Mesenchymal stem cell (in vitro differentiated cells and primary cell): ENCODE results near the gene MAP6.

ENCODE experiments used
- DNase-seq: peaks from one replicate; pipeline ENCODE4 v3.0.0-alpha.2; 2013
- H2AFZ ChIP-seq: one replicate; pipeline ENCODE4 v1.6.1; 2013; ENCODE audit warnings: low read depth, mild to moderate bottlenecking, control low read depth, inconsistent platforms, low read length, moderate library complexity
- H2AK5ac ChIP-seq: 2 replicates; pipeline ENCODE4 v1.6.1; 2013; ENCODE audit warnings: low read length, moderate library complexity, mild to moderate bottlenecking, inconsistent platforms; ENCODE audit not compliant: severe bottlenecking
- H2BK120ac ChIP-seq: one replicate; pipeline ENCODE4 v1.6.1; 2013; ENCODE audit warnings: low read depth, mild to moderate bottlenecking, inconsistent platforms, low read length, moderate library complexity
- H2BK12ac ChIP-seq, 2 experiments: one replicate each; pipeline ENCODE4 v1.6.1; 2013; ENCODE audit warnings: inconsistent platforms in 2 of 2, low read length in 2 of 2, mild to moderate bottlenecking in 2 of 2, moderate library complexity in 2 of 2, control low read depth in 1 of 2
- H2BK15ac ChIP-seq: one replicate; pipeline ENCODE4 v1.6.1; 2013; ENCODE audit warnings: mild to moderate bottlenecking, low read depth, inconsistent platforms; ENCODE audit not compliant: poor library complexity, severe bottlenecking
- H2BK5ac ChIP-seq: 2 replicates; pipeline ENCODE4 v1.6.1; 2013; ENCODE audit warnings: low read depth, mild to moderate bottlenecking, low read length, control low read depth, inconsistent platforms; ENCODE audit not compliant: poor library complexity, severe bottlenecking
- H3K14ac ChIP-seq, 2 experiments: one replicate each; pipeline ENCODE4 v1.6.1; 2013; ENCODE audit warnings: inconsistent platforms in 2 of 2, low read length in 2 of 2, control low read depth in 1 of 2, mild to moderate bottlenecking in 1 of 2, moderate library complexity in 1 of 2
- H3K18ac ChIP-seq, 2 experiments: one replicate each; pipeline ENCODE4 v1.6.1; 2013; ENCODE audit warnings: inconsistent platforms in 2 of 2, low read length in 2 of 2, control low read depth in 1 of 2, low read depth in 1 of 2, mild to moderate bottlenecking in 1 of 2
- H3K23ac ChIP-seq, 2 experiments: one replicate each; pipeline ENCODE4 v1.6.1; 2013; ENCODE audit warnings: inconsistent platforms in 2 of 2, low read length in 2 of 2, mild to moderate bottlenecking in 2 of 2, moderate library complexity in 2 of 2, control low read depth in 1 of 2
- H3K27ac ChIP-seq: 2 replicates; pipeline ENCODE4 v1.5.1; 2013; ENCODE audit warnings: mild to moderate bottlenecking, moderate library complexity, low read length, control low read depth, inconsistent platforms; ENCODE audit not compliant: poor library complexity, severe bottlenecking
- H3K27me3 ChIP-seq, 2 experiments: 2 replicates each; pipeline versions ENCODE4 v1.6.1 to v1.7.0; 2013; ENCODE audit warnings: low read length in 2 of 2, mild to moderate bottlenecking in 2 of 2, moderate library complexity in 2 of 2, control low read depth in 1 of 2, inconsistent platforms in 1 of 2; ENCODE audit not compliant: control insufficient read depth in 1 of 2, insufficient read depth in 1 of 2
- H3K36me3 ChIP-seq, 2 experiments: 2 replicates each; pipeline versions ENCODE4 v1.6.1 to v1.7.0; 2013; ENCODE audit warnings: low read length in 2 of 2, control low read depth in 1 of 2, inconsistent platforms in 1 of 2, low read depth in 1 of 2, mild to moderate bottlenecking in 1 of 2; ENCODE audit not compliant: insufficient read depth in 2 of 2, control insufficient read depth in 1 of 2
- H3K4ac ChIP-seq, 2 experiments: one replicate each; pipeline ENCODE4 v1.6.1; 2013; ENCODE audit warnings: inconsistent platforms in 2 of 2, low read length in 2 of 2, mild to moderate bottlenecking in 2 of 2, moderate library complexity in 2 of 2, control low read depth in 1 of 2, low read depth in 1 of 2
- H3K4me1 ChIP-seq: 2 replicates; pipeline ENCODE4 v1.6.1; 2013; ENCODE audit warnings: low read depth, low read length, control low read depth; ENCODE audit not compliant: control insufficient read depth, insufficient read depth
- H3K4me2 ChIP-seq: 2 replicates; pipeline ENCODE4 v1.6.1; 2013; ENCODE audit warnings: low read length, mild to moderate bottlenecking, inconsistent platforms; ENCODE audit not compliant: poor library complexity, severe bottlenecking
- H3K4me3 ChIP-seq, 2 experiments: 2 replicates each; pipeline versions ENCODE4 v1.5.1 to v1.7.0; 2013; ENCODE audit warnings: low read length in 2 of 2, mild to moderate bottlenecking in 2 of 2, control low read depth in 1 of 2, low read depth in 1 of 2; ENCODE audit not compliant: insufficient read depth in 1 of 2
- H3K79me1 ChIP-seq: replicated peaks from 2 replicates; pipeline ENCODE4 v1.6.1; 2013; ENCODE audit warnings: mild to moderate bottlenecking, control low read depth, low read length, inconsistent platforms; ENCODE audit not compliant: poor library complexity, severe bottlenecking
- H3K9ac ChIP-seq: 2 replicates; pipeline ENCODE4 v1.7.0; 2013; ENCODE audit warnings: mild to moderate bottlenecking, low read length, moderate library complexity
- H3K9me3 ChIP-seq: 2 replicates; pipeline ENCODE4 v1.7.0; 2013; ENCODE audit warnings: mild to moderate bottlenecking, low read length; ENCODE audit not compliant: control insufficient read depth
- H4K8ac ChIP-seq: one replicate; pipeline ENCODE4 v1.6.1; 2013; ENCODE audit warnings: inconsistent platforms, mild to moderate bottlenecking, low read length, moderate library complexity
- H4K91ac ChIP-seq: one replicate; pipeline ENCODE4 v1.6.1; 2013; ENCODE audit warnings: mild to moderate bottlenecking, low read length, inconsistent platforms
- WGBS: methylation state at CpG from one replicate; pipeline ENCODE4 v1.1.7; 2013; ENCODE audit warnings: mixed read lengths; 5-methylcytosine and 5-hydroxymethylcytosine counted together

The MAP6 gene

GRCh38 chr11:75625991-75626888 is 42.6 kb downstream of the MAP6 start:
- peak overlapping the region; percentile 30 for H3K27ac ChIP-seq
- H2BK5ac ChIP-seq: no peak overlapping the region
- H3K4me3 ChIP-seq: peak overlapping the region in 1 of 2 experiments; percentile 13

GRCh38 chr11:75625021-75625420 is 43.8 kb downstream of the MAP6 start:
- no peak overlapping the region for H3K27ac ChIP-seq
- peaks cover 12% of the 10 kb centered on the region for H3K4me1 ChIP-seq
- H2BK12ac ChIP-seq: no peak overlapping the region
- no peak overlapping the region for H2AFZ ChIP-seq
- no peak overlapping the region for H2AK5ac ChIP-seq
- no peaks in the 10 kb centered on the region for H3K79me1 ChIP-seq
- no peak overlapping the region for H3K14ac ChIP-seq
- H3K23ac ChIP-seq: no peak overlapping the region
- no peak overlapping the region for H2BK5ac ChIP-seq
- H3K9ac ChIP-seq: no peak overlapping the region
- no peak overlapping the region for H3K4ac ChIP-seq
- 100% methylated on average over 2 of the region's 4 CpGs for WGBS
- H3K4me3 ChIP-seq: no peak overlapping the region
- H3K4me2 ChIP-seq: no peak overlapping the region
- no peak overlapping the region for H3K18ac ChIP-seq
- peak overlapping the region; percentile 10 for H4K8ac ChIP-seq
- H4K91ac ChIP-seq: peak overlapping the region; percentile 54
- H3K9me3 ChIP-seq: no peaks in the 10 kb centered on the region
- H3K27me3 ChIP-seq: peaks cover 0 to 3% of the 10 kb centered on the region in 2 experiments
- H3K36me3 ChIP-seq: no peaks in the 10 kb centered on the region
- no peak overlapping the region for H2BK120ac ChIP-seq
- H2BK15ac ChIP-seq: no peak overlapping the region
- no peak for DNase-seq

More at GRCh38 chr11:75625991-75626888, 42.6 kb downstream of the MAP6 start:
- H2AFZ ChIP-seq: no peak overlapping the region
- no peaks in the 10 kb centered on the region for H3K79me1 ChIP-seq
- H2AK5ac ChIP-seq: no peak overlapping the region
- H2BK15ac ChIP-seq: no peak overlapping the region
- H3K4me2 ChIP-seq: no peak overlapping the region
- no peak overlapping the region for H2BK120ac ChIP-seq
- H3K36me3 ChIP-seq: no peaks in the 10 kb centered on the region
- H3K23ac ChIP-seq: no peak overlapping the region
- peak; percentile 95 for DNase-seq
- H3K14ac ChIP-seq: peak overlapping the region in 1 of 2 experiments; percentile 9
- H4K8ac ChIP-seq: peak overlapping the region; percentile 86
- H3K27me3 ChIP-seq: peaks cover 0 to 8% of the 10 kb centered on the region in 2 experiments
- 11% methylated on average over 7 of the region's 8 CpGs for WGBS
- H3K9ac ChIP-seq: peak overlapping the region; percentile 46
- H3K4me1 ChIP-seq: peaks cover 12% of the 10 kb centered on the region
- H3K9me3 ChIP-seq: no peaks in the 10 kb centered on the region
- peak overlapping the region in 1 of 2 experiments; percentile 6 for H2BK12ac ChIP-seq
- no peak overlapping the region for H4K91ac ChIP-seq
- peak overlapping the region; percentile 4 to 78 for H3K18ac ChIP-seq
- H3K4ac ChIP-seq: no peak overlapping the region

- Histone ChIP-seq H2AFZ (no peak overlapping the region), H3K4me1 (no peaks in the 10 kb centered on the region), H2BK5ac (no peak overlapping the region), H4K8ac (no peak overlapping the region), H3K14ac (no peak overlapping the region), H3K9ac (no peak overlapping the region), H2BK120ac (no peak overlapping the region), H3K36me3 (no peaks in the 10 kb centered on the region), H4K91ac (no peak overlapping the region), H3K23ac (no peak overlapping the region), H3K18ac (no peak overlapping the region), H2BK12ac (no peak overlapping the region), H3K27me3 (peaks cover 0 to 21% of the 10 kb centered on the region in 2 experiments), H2BK15ac (no peak overlapping the region), H2AK5ac (no peak overlapping the region), H3K27ac (no peak overlapping the region), H3K4ac (no peak overlapping the region), H3K4me2 (no peak overlapping the region), H3K79me1 (no peaks in the 10 kb centered on the region), H3K4me3 (no peak overlapping the region), H3K9me3 (no peaks in the 10 kb centered on the region)
- DNase-seq: no peak
- WGBS: 82% methylated on average over 5 of the region's 5 CpGs
These were observed 52.6 kb downstream of the MAP6 start for GRCh38 chr11:75616281-75616680.

GRCh38 chr11:75615751-75616150 is 53.1 kb downstream of the MAP6 start:
- Histone ChIP-seq H3K18ac (no peak overlapping the region), H3K4me2 (no peak overlapping the region), H3K27ac (no peak overlapping the region), H3K9me3 (no peaks in the 10 kb centered on the region), H3K23ac (no peak overlapping the region), H3K27me3 (peaks cover 0 to 26% of the 10 kb centered on the region in 2 experiments), H3K4me3 (no peak overlapping the region), H2BK12ac (no peak overlapping the region), H3K36me3 (no peaks in the 10 kb centered on the region), H2AFZ (no peak overlapping the region), H2BK15ac (no peak overlapping the region), H4K91ac (no peak overlapping the region), H3K79me1 (no peaks in the 10 kb centered on the region), H2BK5ac (no peak overlapping the region), H4K8ac (no peak overlapping the region), H2BK120ac (no peak overlapping the region), H3K14ac (no peak overlapping the region), H2AK5ac (no peak overlapping the region), H3K4ac (no peak overlapping the region), H3K4me1 (no peaks in the 10 kb centered on the region), H3K9ac (no peak overlapping the region)
- no peak for DNase-seq
- WGBS: 41% methylated on average over 5 of the region's 7 CpGs
